SK-N-SH (cell line): ENCODE data around the gene IDUA.

Source experiments
- CHD2 ChIP-seq: fragments of 150-350 bp; IDR thresholded peaks from 2 replicates; pipeline ENCODE4 v1.6.1; 2018; ENCODE audit warnings: low read length; ENCODE audit not compliant: partially characterized antibody
- POLR2AphosphoS5 ChIP-seq: IDR thresholded peaks from 2 replicates; pipeline ENCODE4 v1.6.1; 2012; ENCODE audit warnings: low read depth, low read length
- SMC3 ChIP-seq: IDR thresholded peaks from 2 replicates; pipeline ENCODE4 v1.6.1; 2012; ENCODE audit warnings: low read depth, low read length, improper control_type of control experiment
- TF ChIP-seq, protein P1 (sequence below): fragments of 200-600 bp; sonication (generic); IDR thresholded peaks from 2 replicates; pipeline ENCODE4 v1.6.1; 2017; ENCODE audit warnings: antibody characterized with exemption, mild to moderate bottlenecking, moderate library complexity
- TF ChIP-seq, protein P2 (sequence below): IDR thresholded peaks from 2 replicates; pipeline ENCODE4 v1.6.1; 2012; ENCODE audit warnings: mild to moderate bottlenecking, low read depth, low read length, moderate library complexity

DNA sequence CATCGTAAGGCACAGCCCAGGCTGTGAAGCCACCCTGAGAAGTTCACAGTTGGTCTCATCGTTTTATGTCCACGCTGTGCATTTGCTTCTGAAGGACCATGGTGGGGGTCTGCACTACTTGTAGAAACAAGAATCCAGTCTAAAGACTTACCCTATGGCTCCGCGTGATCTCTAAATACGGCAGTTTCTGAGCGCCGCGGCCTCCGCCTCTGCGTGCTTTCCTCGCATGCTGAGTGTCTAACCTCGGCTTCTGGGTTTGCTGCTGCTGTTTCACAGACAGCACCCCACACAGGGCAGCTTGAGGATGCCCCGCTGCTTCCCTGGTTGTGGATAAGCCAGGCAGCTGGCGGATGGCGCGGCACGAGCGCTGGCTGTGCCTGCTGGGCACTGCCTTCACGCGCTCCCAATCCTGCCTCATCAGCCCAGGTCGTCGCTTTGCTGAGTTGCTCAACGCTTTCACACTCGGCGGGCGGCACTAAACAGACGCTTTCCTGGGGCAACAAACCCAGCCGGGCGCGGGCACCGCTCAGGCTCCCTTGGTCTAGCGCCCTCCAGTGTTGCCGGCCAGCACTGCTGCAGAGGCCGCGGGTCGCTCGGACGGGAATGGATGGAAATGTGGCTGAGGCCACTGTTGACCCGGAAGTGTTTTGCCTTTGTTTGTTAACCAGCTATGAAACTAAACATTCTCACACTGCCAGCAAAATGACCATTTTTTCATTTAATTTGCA is 63.8 kb downstream of the IDUA start:
- TF ChIP-seq CHD2: no peak
- TF ChIP-seq, protein P1, sequence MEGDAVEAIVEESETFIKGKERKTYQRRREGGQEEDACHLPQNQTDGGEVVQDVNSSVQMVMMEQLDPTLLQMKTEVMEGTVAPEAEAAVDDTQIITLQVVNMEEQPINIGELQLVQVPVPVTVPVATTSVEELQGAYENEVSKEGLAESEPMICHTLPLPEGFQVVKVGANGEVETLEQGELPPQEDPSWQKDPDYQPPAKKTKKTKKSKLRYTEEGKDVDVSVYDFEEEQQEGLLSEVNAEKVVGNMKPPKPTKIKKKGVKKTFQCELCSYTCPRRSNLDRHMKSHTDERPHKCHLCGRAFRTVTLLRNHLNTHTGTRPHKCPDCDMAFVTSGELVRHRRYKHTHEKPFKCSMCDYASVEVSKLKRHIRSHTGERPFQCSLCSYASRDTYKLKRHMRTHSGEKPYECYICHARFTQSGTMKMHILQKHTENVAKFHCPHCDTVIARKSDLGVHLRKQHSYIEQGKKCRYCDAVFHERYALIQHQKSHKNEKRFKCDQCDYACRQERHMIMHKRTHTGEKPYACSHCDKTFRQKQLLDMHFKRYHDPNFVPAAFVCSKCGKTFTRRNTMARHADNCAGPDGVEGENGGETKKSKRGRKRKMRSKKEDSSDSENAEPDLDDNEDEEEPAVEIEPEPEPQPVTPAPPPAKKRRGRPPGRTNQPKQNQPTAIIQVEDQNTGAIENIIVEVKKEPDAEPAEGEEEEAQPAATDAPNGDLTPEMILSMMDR: no peak
- no peak for TF ChIP-seq SMC3
- TF ChIP-seq POLR2AphosphoS5: no peak
- TF ChIP-seq, protein P2, sequence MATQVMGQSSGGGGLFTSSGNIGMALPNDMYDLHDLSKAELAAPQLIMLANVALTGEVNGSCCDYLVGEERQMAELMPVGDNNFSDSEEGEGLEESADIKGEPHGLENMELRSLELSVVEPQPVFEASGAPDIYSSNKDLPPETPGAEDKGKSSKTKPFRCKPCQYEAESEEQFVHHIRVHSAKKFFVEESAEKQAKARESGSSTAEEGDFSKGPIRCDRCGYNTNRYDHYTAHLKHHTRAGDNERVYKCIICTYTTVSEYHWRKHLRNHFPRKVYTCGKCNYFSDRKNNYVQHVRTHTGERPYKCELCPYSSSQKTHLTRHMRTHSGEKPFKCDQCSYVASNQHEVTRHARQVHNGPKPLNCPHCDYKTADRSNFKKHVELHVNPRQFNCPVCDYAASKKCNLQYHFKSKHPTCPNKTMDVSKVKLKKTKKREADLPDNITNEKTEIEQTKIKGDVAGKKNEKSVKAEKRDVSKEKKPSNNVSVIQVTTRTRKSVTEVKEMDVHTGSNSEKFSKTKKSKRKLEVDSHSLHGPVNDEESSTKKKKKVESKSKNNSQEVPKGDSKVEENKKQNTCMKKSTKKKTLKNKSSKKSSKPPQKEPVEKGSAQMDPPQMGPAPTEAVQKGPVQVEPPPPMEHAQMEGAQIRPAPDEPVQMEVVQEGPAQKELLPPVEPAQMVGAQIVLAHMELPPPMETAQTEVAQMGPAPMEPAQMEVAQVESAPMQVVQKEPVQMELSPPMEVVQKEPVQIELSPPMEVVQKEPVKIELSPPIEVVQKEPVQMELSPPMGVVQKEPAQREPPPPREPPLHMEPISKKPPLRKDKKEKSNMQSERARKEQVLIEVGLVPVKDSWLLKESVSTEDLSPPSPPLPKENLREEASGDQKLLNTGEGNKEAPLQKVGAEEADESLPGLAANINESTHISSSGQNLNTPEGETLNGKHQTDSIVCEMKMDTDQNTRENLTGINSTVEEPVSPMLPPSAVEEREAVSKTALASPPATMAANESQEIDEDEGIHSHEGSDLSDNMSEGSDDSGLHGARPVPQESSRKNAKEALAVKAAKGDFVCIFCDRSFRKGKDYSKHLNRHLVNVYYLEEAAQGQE: no peak
